Mesothelial cell of epicardium (in vitro differentiated cells): ENCODE measurements around the gene NDUFC2. TPM values are rescaled to one million over a fixed set of nuclear protein-coding genes. Genes with fewer than 3 reads are reported as not detected.
A peak's percentile ranks its signal among the peaks of the same experiment; 100 is the strongest.

ENCODE experiments used
- DNase-seq, 2 experiments: peaks; one replicate each; pipeline ENCODE4 v3.0.0; 2021; ENCODE audit warnings: low spot score in 2 of 2; ENCODE audit not compliant: unreplicated experiment in 2 of 2
- H3K27ac Mint-ChIP-seq: 2 replicates; pipeline ENCODE4 v1.8.0; 2021; ENCODE audit warnings: mixed read lengths
- H3K27me3 Mint-ChIP-seq: 2 replicates; pipeline ENCODE4 v1.8.0; 2021; ENCODE audit warnings: low read depth, mixed read lengths
- H3K36me3 Mint-ChIP-seq: 2 replicates; pipeline ENCODE4 v1.8.0; 2021; ENCODE audit warnings: mixed read lengths
- H3K4me1 Mint-ChIP-seq: 2 replicates; pipeline ENCODE4 v1.8.0; 2021; ENCODE audit warnings: mixed read lengths
- H3K4me3 Mint-ChIP-seq: 2 replicates; pipeline ENCODE4 v1.8.0; 2021; ENCODE audit warnings: mild to moderate bottlenecking, moderate library complexity, mixed read lengths
- H3K9me3 Mint-ChIP-seq: 2 replicates; pipeline ENCODE4 v1.8.0; 2021; ENCODE audit warnings: mixed read lengths
- total RNA-seq: library from RNA; stranded (reverse); gene quantifications from 3 replicates; pipeline ENCODE4 v1.2.1, GENCODE V29; 2021
- TF ChIP-seq, protein P1 (sequence below): fragments of 200-600 bp; sonication (generic); IDR thresholded peaks from one replicate; pipeline ENCODE4 v1.5.0; 2021; ENCODE audit warnings: antibody characterized with exemption; ENCODE audit not compliant: unreplicated experiment

The NDUFC2 gene
- total RNA-seq, 1 donor from 2014 or later: 169 TPM

DNA sequence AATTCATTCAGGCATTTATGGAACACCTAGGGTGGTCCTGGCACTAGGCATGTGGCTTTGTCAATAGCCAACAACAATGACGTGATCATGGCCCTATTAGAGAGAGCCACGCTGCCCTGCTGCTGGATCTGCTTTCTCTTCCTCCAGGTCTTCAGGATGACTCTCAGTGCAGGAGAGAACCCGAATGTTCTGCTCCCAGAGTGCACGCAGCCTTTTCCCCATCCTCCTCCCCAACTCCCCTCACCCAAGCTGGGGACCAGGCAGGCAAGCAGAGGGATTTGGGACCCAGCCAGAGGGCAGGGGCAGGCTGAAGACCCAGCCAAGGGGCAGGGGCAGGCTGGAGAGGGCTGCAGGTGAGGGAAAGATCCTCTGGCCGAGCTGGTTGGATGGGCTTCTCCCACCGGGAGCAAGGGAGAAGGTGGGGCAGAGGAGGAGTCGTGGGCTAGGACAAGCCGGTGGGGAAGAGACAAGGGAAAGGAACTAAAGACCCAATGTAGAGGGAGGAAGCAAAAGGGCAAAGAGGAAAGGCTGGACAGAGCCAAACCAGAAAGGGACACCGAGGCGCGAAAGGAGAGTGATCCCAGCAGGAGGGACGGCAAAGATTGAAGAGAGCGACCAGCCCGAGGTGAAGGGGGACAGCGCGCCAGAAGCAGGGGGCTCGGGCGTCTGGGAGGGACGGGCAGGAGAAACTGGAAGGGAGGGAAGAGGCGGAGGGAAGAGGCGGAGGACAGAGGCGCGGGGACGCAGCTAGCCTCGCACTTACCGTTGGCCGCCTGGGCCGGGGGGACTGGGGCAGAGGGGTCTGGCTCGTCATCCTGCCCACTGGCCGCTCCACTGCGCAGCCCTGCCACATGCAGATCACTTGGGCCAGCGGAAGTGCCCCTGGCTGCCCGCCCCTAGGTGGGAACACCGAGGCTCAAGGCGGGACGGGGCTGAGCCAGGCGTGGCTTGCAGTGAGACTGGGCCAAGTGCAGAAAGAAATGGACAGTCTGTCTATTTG lies 57.0 kb downstream of the NDUFC2 start, which contains the start of gene KCTD14:
Gene KCTD14, minus strand, starts transcription at position 880 of the 1,000 bp plus-strand sequence. Its CDS starts 27 bp downstream, at position 853.
- peak in 1 of 2 experiments; percentile 40 for DNase-seq
- TF ChIP-seq, protein P1, sequence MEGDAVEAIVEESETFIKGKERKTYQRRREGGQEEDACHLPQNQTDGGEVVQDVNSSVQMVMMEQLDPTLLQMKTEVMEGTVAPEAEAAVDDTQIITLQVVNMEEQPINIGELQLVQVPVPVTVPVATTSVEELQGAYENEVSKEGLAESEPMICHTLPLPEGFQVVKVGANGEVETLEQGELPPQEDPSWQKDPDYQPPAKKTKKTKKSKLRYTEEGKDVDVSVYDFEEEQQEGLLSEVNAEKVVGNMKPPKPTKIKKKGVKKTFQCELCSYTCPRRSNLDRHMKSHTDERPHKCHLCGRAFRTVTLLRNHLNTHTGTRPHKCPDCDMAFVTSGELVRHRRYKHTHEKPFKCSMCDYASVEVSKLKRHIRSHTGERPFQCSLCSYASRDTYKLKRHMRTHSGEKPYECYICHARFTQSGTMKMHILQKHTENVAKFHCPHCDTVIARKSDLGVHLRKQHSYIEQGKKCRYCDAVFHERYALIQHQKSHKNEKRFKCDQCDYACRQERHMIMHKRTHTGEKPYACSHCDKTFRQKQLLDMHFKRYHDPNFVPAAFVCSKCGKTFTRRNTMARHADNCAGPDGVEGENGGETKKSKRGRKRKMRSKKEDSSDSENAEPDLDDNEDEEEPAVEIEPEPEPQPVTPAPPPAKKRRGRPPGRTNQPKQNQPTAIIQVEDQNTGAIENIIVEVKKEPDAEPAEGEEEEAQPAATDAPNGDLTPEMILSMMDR: no peak
- Mint-ChIP-seq H3K27me3 (no peaks in the 10 kb centered on the region), H3K9me3 (no peaks in the 10 kb centered on the region), H3K27ac (peak within 1 kb of the TSS; percentile 95), H3K36me3 (no peaks in the 10 kb centered on the region), H3K4me3 (peak within 1 kb of the TSS; percentile 75), H3K4me1 (peaks cover 38% of the 10 kb centered on the region)

DNA sequence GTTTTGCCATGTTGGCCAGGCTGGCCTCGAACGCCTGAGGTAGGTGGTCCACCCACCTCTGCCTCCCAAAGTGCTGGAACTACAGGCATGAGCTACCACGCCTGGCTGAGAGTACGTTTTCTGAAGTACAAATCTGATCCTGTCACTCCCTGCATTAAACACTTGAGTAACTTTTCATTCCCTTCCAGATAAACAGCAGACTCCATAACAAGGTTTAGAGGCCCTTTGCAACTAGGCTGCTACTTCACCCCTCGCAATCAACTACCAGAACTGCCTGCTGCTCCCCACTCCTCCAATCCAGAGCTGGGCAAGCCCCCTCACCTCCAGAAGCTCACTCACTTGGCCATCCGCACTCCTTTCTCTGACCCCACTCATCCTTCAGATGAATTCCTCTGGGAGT lies 58.1 kb downstream of the NDUFC2 start:
- Mint-ChIP-seq H3K9me3 (no peaks in the 10 kb centered on the region), H3K27ac (peak overlapping the region; percentile 95), H3K4me3 (peak overlapping the region; percentile 75), H3K27me3 (no peaks in the 10 kb centered on the region), H3K4me1 (peaks cover 37% of the 10 kb centered on the region), H3K36me3 (peaks cover 1% of the 10 kb centered on the region)
- DNase-seq: no peak
- TF ChIP-seq, protein P1: no peak

DNA sequence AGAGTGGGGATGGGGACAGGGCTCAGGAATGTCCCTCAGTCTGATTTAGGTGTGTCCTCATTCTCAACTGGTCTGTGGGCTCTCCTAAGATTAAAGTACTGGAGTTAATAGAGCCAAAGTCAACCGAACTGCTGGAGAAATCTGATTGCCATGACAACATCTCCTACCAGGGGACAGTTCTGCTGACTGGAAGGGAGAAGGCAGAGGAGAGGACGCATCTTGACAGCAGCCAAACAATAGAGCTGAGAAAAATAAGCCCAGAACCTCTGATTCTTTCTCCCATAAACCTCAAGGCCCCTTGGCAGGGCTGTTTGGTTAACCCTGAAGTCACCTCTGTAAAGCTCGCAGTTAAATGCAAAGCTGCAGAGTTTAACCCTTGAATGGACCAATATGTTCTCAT lies 59.4 kb downstream of the NDUFC2 start:
- Mint-ChIP-seq H3K27me3 (no peaks in the 10 kb centered on the region), H3K27ac (peak overlapping the region; percentile 58), H3K4me1 (peaks cover 37% of the 10 kb centered on the region), H3K36me3 (peaks cover 12% of the 10 kb centered on the region), H3K4me3 (peak overlapping the region; percentile 5), H3K9me3 (no peaks in the 10 kb centered on the region)
- TF ChIP-seq, protein P1: no peak
- no peak for DNase-seq

DNA sequence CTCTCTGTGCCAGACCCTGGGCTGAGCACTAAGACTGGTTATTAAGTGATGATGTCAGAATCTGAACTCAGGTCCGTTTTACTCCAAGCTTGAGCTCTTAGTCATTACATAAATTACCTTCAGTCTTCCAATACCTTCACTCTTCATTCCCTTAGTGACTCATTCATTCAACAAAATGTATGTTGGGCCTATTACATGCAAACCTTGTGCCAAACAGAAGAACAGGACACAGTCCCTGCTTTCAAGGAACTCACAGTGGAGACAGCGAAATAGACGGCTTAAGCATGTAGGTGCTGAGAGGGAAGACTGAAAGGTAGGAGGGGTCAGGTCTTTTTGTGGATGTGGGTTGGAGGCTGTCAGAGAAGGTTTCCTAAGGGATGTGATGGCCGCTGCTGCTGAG lies 59.9 kb downstream of the NDUFC2 start:
- TF ChIP-seq, protein P1: no peak
- Mint-ChIP-seq H3K4me1 (peaks cover 37% of the 10 kb centered on the region), H3K27me3 (no peaks in the 10 kb centered on the region), H3K36me3 (peaks cover 13% of the 10 kb centered on the region), H3K9me3 (no peaks in the 10 kb centered on the region), H3K27ac (peak overlapping the region; percentile 58), H3K4me3 (no peak overlapping the region)
- DNase-seq: no peak

Other genes with a start within 250 kb of the NDUFC2 start
- 44.4 to 48.3 TPM (median 44.7 TPM) in 3 replicates for gene INTS4, start 85.2 kb downstream of the NDUFC2 start, total RNA-seq
- 5.4 to 6.4 TPM (median 5.4 TPM) in 3 replicates for gene KCTD14, start 56.6 kb downstream of the NDUFC2 start, total RNA-seq
- gene THRSP, start 16.0 kb downstream of the NDUFC2 start, total RNA-seq: 0.31 to 0.38 TPM (median 0.32 TPM) in 3 replicates
- 53.7 to 63.0 TPM (median 61.6 TPM) in 3 replicates for gene ALG8, start 59.8 kb upstream of the NDUFC2 start, total RNA-seq
- 5.1 to 7.2 TPM (median 5.2 TPM) in 3 replicates for gene KCTD21, start 108.8 kb upstream of the NDUFC2 start, total RNA-seq
- gene USP35, start 109.1 kb upstream of the NDUFC2 start, total RNA-seq: 12.3 to 13.4 TPM (median 13.2 TPM) in 3 replicates